Fibroblast of lung (primary cell): ENCODE measurements around the gene SPAG9.
"Not testable (repeated sequence)": the region's sequence is repeated elsewhere in the genome, so short reads cannot be mapped to it uniquely, and the experiment has no call there.

ENCODE experiments used
- EZH2 ChIP-seq: IDR thresholded peaks from 2 replicates; pipeline ENCODE4 v1.5.1; 2012; ENCODE audit warnings: low read length, control low read depth, mild to moderate bottlenecking; ENCODE audit errors: missing control alignments
- TF ChIP-seq, protein P1 (sequence below), 2 donors: IDR thresholded peaks in 1 of 2; conservative IDR thresholded peaks in 1 of 2; 1 replicate in 1 of 2; 2 replicates in 1 of 2; pipeline ENCODE4 v1.5.1; 2011 to 2012; ENCODE audit warnings: low read length in 2 of 2, control low read depth in 1 of 2, inconsistent platforms in 1 of 2, low read depth in 1 of 2, mild to moderate bottlenecking in 1 of 2

DNA sequence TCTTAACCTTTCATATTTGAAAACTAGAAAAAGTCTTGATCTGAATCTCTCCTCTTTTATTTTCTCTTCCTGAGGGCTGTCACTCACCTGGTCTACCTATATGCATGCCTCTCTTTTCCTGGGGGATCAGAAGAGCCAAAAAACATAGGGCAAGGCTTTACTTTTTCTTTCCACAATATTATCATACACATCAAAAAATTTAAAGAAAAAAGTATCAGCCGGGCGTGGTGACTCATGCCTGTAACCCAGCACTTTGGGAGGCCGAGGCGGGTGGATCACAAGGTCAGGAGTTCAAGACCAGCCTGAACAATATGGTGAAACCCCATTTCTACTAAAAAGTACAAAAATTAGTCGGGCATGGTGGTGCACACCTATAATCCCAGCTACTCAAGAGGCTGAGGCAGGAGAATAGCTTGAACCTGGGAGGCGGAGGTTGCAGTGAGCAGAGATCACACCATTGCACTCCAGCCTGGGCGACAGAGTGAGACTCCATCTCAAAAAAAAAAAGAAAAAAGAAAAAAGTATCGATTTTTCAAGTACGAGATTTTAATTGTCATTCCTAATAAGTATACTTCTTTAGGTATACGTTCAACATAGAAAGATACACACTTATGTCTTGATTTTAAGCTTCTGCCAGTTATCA is 1.9 kb upstream of the SPAG9 start:
- not testable (repeated sequence) for TF ChIP-seq EZH2
- TF ChIP-seq, protein P1, sequence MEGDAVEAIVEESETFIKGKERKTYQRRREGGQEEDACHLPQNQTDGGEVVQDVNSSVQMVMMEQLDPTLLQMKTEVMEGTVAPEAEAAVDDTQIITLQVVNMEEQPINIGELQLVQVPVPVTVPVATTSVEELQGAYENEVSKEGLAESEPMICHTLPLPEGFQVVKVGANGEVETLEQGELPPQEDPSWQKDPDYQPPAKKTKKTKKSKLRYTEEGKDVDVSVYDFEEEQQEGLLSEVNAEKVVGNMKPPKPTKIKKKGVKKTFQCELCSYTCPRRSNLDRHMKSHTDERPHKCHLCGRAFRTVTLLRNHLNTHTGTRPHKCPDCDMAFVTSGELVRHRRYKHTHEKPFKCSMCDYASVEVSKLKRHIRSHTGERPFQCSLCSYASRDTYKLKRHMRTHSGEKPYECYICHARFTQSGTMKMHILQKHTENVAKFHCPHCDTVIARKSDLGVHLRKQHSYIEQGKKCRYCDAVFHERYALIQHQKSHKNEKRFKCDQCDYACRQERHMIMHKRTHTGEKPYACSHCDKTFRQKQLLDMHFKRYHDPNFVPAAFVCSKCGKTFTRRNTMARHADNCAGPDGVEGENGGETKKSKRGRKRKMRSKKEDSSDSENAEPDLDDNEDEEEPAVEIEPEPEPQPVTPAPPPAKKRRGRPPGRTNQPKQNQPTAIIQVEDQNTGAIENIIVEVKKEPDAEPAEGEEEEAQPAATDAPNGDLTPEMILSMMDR (conservative IDR thresholded peaks at IDR 0.05 in 1 of 2, IDR thresholded peaks at IDR 0.05 in 1 of 2; ENCODE audit: low read depth in 1 of 2, low read length in 2 of 2), result not testable (repeated sequence)
